Stimulated activated CD4-positive, alpha-beta T cell treated with anti-CD3 and anti-CD28 coated beads, TNF-alpha, amount 100 ng/mL, for 48 hours (primary cell): ENCODE data around the gene CMTM3.
"Not testable (repeated sequence)": the region's sequence is repeated elsewhere in the genome, so short reads cannot be mapped to it uniquely, and the experiment has no call there.

Experiments used
- DNase-seq, 3 donors: peaks; one replicate each; pipeline ENCODE4 v3.0.0-alpha.2; 2020; ENCODE audit warnings: low read depth in 3 of 3

The CMTM3 gene

GRCh38 chr16:66608241-66609138, 4.0 kb downstream of the CMTM3 start:
- DNase-seq = peak; percentile 76 to 83 (median 77)

GRCh38 chr16:66609139-66609510, 4.6 kb downstream of the CMTM3 start:
- DNase-seq = no peak

- no peak for DNase-seq
Observed at GRCh38 chr16:66610111-66610820, 5.8 kb downstream of the CMTM3 start.

- DNase-seq = not testable (repeated sequence)
Observed at GRCh38 chr16:66611911-66612310, 7.4 kb downstream of the CMTM3 start.

- no peak for DNase-seq
Observed at GRCh38 chr16:66612422-66612821, 7.9 kb downstream of the CMTM3 start.

GRCh38 chr16:66614161-66614802, 9.8 kb downstream of the CMTM3 start:
- DNase-seq = no peak

DNA sequence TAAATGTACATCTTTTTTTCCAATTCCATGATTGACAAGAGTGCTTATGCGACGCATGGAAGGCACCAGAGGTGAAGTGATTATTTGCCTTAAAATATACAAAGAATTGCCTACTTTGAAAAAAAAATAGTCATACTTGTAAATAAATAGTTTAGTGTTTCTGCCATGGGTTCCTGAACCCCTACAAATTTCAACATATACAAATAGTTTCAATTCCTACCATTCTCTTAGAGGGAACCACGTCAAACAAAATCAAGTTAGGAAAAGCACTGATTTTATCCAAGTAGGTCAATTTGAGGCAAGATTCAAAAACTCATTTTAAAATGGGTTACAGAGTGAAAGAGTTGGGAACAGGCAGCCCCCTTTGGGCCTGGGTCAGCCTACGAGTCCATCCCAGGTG, 11.7 kb downstream of the CMTM3 start:
- no peak for DNase-seq

DNA sequence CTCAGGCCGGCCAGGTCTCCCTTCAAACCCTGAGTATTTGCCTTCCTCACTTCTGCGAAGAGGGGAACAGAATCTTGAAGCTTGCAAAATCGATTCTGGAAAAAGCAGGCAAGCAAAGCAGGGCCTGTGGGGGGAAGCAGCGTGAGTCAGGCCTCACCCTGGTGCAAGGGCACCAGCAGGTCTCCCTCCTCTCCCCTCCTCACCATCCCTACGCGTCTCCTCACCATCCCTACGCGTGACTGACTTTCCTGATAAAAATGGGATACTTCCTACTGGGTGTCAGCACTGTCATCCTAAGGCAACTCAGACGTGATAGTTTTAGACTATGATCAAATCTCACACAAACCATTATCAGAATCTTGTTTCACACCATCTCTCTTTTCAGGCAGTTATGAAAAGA, 12.1 kb downstream of the CMTM3 start:
- no peak for DNase-seq

- DNase-seq = no peak
Observed at GRCh38 chr16:66617010-66617434, 12.5 kb downstream of the CMTM3 start.

DNA sequence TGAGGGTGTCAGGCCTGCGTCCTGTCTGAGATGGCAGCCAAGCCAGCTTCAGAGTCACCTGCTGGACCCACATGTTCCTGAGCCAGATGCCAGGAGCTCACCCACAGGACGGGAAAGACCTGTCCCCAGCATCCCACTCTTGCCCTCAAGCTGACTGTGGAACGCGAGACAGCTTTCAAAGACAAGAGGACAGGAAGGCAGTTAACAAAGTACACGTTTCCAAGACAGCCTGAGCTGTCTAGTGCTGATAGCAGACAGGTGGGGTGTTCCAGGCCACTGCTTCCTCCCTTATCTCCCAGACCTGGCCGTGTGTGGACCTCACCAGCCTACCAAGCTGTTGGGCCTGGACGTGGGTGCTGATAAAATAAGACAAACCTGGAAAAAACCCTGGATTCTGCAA, 13.2 kb downstream of the CMTM3 start:
- DNase-seq = no peak

DNA sequence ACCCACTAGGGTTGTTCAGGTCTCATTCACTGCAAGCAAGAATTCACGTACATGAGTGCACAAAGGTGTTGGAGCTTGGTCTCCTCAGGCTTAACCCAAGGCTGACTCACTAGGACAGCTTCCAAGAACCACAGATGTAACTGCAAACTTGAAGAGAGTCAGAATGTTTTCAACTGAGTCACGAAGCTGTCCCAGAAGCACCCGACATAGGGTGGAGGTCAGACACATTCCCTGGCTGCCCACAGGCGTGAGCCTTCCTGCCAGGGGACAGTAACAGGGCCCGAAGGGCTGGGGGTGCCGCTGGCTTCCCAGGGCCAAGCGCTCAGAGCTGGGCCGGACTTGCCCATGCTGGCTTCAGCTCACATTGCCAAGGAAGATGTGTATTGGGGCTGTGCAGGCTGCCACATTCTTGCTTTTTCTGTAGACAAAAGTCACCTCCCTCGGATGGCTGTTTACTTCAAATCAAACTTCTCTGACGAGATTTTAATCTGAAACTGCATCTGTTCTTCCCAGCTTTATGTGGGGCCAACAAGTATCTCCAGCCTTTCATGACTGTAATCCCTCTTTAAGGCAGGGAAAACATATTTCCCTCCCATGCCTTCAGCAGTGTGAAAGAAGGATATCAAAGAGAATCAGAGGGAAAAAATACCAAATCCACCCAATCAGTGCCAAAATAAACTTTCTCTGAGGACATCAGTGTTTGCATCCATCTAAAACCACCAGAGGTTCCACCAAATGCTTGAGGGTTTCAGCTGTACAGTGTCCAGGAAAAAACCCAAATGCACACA, 14.3 kb downstream of the CMTM3 start:
- DNase-seq = no peak

- DNase-seq = no peak
Observed at GRCh38 chr16:66619534-66620428, 15.3 kb downstream of the CMTM3 start.

- DNase-seq = no peak
Observed at GRCh38 chr16:66620429-66620795, 15.9 kb downstream of the CMTM3 start.

- no peak for DNase-seq
Observed at GRCh38 chr16:66621973-66622372, 17.5 kb downstream of the CMTM3 start.

DNA sequence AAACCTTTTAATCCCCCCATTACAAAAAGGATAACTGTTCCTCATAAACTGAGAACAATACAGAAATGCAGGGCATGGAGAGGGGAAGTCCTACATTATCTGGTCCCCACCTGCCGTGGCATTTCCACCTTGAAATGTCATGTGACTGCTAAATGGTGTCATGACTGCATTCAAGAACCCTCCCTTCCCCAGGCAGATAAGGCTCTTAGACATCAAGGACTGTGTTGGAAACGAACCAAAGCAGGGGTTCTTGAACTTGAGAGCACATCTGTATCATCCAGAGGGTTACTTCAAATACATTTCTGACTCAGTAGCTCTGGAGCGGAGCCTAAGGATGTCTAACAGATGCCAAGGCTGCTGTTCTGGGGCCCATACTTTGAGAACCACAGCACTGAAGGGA, 18.4 kb downstream of the CMTM3 start:
- DNase-seq = no peak

- no peak for DNase-seq
Observed at GRCh38 chr16:66623755-66624154, 19.3 kb downstream of the CMTM3 start.

DNA sequence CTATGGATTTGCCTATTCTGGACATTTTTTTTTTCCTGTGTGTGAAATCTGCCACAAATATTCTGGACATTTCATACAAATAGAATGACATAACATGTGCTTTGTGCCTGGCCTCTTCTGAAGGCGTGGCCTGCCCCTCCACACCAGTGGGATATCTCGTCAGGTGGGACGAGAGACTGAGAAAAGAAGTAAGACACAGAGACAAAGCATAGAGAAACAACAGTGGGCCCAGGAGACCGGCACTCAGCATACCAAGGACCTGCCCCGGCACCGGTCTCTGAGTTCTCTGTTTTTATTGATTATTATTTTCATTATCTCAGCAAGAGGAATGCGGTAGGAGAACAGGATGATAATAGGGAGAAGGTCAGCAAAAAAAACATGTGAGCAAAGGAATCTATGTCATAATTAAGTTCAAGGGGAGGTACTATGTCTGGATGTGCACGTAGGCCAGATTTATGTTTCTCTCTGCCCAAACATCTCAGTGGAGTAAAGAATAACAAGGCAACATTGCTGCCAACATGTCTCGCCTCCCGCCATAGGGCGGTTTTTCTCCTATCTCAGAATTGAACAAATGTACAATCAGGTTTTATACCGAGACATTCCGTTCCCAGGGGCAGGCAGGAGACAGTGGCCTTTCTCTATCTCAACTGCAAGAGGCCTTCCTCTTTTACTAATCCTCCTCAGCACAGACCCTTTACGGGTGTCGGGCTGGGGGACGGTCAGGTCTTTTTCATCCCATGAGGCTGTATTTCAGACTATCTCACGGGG, 23.3 kb downstream of the CMTM3 start:
- not testable (repeated sequence) for DNase-seq

GRCh38 chr16:66629856-66630255, 25.4 kb downstream of the CMTM3 start:
- DNase-seq = no peak

DNA sequence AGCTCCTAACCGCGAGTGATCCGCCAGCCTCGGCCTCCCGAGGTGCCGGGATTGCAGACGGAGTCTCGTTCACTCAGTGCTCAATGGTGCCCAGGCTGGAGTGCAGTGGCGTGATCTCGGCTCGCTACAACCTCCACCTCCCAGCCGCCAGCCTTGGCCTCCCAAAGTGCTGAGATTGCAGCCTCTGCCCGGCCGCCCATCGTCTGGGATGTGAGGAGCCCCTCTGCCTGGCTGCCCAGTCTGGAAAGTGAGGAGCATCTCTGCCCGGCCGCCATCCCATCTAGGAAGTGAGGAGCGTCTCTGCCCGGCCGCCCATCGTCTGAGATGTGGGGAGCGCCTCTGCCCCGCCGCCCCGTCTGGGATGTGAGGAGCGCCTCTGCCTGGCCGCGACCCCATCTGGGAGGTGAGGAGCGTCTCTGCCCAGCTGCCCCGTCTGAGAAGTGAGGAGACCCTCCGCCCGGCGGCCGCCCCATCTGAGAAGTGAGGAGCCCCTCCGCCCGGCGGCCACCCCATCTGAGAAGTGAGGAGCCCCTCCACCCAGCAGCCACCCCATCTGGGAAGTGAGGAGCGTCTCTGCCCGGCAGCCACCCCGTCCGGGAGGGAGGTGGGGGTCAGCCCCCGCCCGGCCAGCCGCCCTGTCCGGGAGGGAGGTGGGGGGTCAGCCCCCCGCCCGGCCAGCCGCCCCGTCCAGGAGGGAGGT, 26.2 kb downstream of the CMTM3 start:
- DNase-seq = not testable (repeated sequence)
